SIG-M5 (cell line): ENCODE data around the gene VASP.

ENCODE experiments used
- DNase-seq: peaks from one replicate; lab custom pipeline; 2025; lab: John Stamatoyannopoulos, UW

Gene VASP

GRCh38 chr19:45554481-45554880 is 47.2 kb downstream of the VASP start:
- DNase-seq, result no peak

DNA sequence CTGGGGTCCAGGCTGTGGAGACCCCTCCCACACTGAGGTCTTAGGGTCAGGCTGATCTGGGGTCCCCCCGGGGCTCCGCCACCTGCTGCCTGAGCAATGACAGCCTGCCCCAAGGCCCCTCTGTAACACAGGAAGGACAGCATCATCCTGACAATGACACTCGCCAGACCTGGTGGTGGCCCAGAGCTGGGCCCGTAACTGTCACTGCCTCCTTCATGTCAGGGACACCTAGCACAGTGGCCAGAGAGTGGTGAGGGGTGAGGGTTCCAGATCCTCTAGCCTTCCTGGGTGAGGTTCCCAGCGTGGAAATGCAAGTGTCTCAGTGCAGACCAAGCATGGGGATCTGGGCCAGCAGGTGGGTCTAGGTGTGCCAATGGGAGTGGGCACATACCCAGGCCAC is 49.6 kb downstream of the VASP start:
- no peak for DNase-seq

DNA sequence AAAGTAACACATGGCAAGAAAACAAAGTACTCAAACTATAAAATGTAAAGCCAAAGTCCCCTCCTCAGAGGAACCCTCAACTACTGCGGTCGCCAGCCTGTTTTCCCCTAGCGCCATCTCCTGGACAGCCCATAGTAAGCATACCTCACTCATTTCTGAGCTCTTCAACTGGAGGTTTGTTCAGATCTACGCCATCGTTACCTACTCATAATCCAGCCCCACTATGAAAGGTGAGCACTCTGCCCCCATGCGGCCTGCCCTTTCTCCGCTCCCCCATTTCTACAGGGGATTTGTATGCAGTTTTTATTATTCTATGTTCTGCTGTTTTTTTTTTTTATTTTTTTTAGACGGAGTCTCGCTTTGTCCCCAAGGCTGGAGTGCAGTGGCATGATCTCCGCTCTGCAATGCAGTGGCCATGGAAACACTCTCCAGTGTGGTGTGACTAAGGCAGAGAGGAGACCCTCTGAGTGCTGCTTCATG is 51.2 kb downstream of the VASP start:
- DNase-seq, result no peak

GRCh38 chr19:45560038-45560437 is 52.8 kb downstream of the VASP start:
- DNase-seq, result no peak

DNA sequence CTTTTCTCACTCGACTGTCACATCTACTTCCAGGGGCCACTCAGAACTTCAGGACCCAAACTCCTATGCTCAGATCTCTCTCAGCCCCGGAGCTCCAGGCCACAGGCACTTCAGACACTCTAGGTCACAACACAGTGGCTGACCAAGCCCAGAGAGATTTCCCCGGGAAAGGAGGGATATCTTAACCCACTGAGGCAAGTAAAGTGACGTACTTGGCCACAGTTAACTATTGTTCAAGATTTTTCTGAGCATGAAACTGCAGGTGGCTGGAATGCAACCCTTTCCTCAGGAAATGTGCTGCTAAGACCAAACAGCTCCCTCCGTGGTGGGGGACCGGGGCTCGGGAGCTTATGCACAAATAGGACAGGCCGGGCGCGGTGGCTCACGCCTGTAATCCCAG is 53.4 kb downstream of the VASP start:
- no peak for DNase-seq

GRCh38 chr19:45564131-45564780 is 57.0 kb downstream of the VASP start:
- no peak for DNase-seq

DNA sequence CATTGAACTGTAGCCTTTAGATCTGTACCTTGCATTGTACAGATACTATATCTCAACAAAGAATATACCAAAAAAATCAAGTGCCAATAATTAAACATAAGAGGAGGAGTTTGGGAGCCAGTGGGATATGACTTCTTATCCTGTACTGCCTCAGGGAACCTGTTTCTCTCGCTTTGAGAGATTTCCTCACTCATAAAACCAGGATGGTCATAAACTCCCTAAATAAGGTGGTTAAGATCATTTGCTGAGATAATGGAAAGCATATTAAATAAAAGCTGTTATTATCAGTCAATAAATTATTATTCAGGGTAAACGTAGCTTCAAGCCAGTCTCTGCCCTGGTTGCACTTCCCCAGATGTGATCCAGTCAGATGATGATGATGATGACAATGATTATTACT is 60.3 kb downstream of the VASP start:
- DNase-seq, result no peak

DNA sequence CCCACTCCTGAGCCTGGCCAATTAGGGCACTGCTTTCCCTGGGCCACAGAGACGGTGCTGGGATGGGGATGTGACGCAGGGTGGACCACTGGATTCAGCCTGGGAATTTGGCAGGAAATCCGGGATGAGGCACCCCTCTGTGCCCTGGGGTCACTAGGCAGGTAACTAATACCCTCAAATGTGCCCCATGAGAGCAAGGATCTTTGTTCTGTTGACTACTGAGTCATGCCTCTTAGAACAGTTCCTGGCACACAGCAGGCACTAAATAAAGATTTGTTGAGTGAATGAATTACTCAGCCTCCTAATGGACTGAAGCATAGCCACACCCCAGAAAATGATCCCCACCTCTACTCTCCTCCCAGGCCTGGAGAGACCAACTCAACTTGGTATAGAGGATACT is 61.5 kb downstream of the VASP start:
- DNase-seq, result no peak

- no peak for DNase-seq
These were observed 62.5 kb downstream of the VASP start for GRCh38 chr19:45569619-45570421.

GRCh38 chr19:45571457-45572220 is 64.4 kb downstream of the VASP start:
- no peak for DNase-seq

DNA sequence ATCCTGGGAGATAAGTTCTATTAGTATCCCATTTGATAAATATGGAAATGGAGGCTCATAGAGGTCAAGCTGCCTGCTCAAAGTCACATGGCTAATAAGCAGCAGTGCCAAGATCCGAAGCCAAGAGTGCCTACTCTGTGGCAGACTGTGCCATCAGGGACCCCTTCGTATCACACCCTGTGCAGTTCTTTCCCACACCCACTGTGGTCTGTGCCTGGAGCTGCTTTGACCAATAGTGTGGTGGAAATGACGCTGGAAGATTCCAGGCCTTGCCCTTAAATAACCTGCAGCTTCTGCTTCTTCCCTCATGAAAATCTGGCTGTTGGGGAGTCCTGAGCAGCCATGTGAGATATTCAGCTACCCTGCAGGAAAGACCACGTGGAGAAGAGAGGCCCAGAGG is 67.2 kb downstream of the VASP start:
- DNase-seq, result no peak

- DNase-seq, result no peak
These were observed 67.9 kb downstream of the VASP start for GRCh38 chr19:45575216-45575615.
